Endothelial cell of umbilical vein (primary cell): ENCODE measurements around the gene COPZ2.

Experiments
- EZH2 ChIP-seq: IDR thresholded peaks from 2 replicates; pipeline ENCODE4 v1.6.1; 2012; ENCODE audit warnings: borderline replicate concordance, low read depth, mild to moderate bottlenecking, moderate library complexity, low read length, inconsistent platforms; ENCODE audit not compliant: severe bottlenecking
- GATA2 ChIP-seq: IDR thresholded peaks from 2 replicates; pipeline ENCODE4 v1.7.0; 2011; ENCODE audit warnings: low read depth, mild to moderate bottlenecking, moderate library complexity, mixed read lengths, low read length; ENCODE audit not compliant: insufficient read length, insufficient read depth
- JUN ChIP-seq: IDR thresholded peaks from 2 replicates; pipeline ENCODE4 v1.6.1; 2011; ENCODE audit warnings: borderline replicate concordance, low read depth; ENCODE audit not compliant: insufficient read length, insufficient read depth
- MYC ChIP-seq: IDR thresholded peaks from one replicate; pipeline ENCODE4 v1.6.1; 2011; ENCODE audit warnings: mild to moderate bottlenecking, low read depth, low read length
- POLR2A ChIP-seq: IDR thresholded peaks from 2 replicates; pipeline ENCODE4 v1.6.1; 2012; ENCODE audit warnings: low read depth, mild to moderate bottlenecking, control low read depth, low read length
- POLR2AphosphoS5 ChIP-seq: IDR thresholded peaks from 2 replicates; pipeline ENCODE4 v1.6.1; 2012; ENCODE audit warnings: low read depth, mild to moderate bottlenecking, control low read depth, low read length, moderate library complexity; ENCODE audit not compliant: insufficient read depth
- TF ChIP-seq, protein P1 (sequence below), 2 donors: IDR thresholded peaks; 1 replicate in 1 of 2; 2 replicates in 1 of 2; pipeline ENCODE4 v1.5.1; 2011; ENCODE audit warnings: low read length in 2 of 2, mild to moderate bottlenecking in 2 of 2, moderate library complexity in 2 of 2, control low read depth in 1 of 2, inconsistent platforms in 1 of 2, low read depth in 1 of 2; ENCODE audit not compliant: insufficient read depth in 1 of 2; ENCODE audit errors: extremely low read depth in 1 of 2
- TF ChIP-seq, protein P2 (sequence below): IDR thresholded peaks from 2 replicates; pipeline ENCODE4 v1.6.1; 2011; ENCODE audit not compliant: insufficient read depth, insufficient read length

DNA sequence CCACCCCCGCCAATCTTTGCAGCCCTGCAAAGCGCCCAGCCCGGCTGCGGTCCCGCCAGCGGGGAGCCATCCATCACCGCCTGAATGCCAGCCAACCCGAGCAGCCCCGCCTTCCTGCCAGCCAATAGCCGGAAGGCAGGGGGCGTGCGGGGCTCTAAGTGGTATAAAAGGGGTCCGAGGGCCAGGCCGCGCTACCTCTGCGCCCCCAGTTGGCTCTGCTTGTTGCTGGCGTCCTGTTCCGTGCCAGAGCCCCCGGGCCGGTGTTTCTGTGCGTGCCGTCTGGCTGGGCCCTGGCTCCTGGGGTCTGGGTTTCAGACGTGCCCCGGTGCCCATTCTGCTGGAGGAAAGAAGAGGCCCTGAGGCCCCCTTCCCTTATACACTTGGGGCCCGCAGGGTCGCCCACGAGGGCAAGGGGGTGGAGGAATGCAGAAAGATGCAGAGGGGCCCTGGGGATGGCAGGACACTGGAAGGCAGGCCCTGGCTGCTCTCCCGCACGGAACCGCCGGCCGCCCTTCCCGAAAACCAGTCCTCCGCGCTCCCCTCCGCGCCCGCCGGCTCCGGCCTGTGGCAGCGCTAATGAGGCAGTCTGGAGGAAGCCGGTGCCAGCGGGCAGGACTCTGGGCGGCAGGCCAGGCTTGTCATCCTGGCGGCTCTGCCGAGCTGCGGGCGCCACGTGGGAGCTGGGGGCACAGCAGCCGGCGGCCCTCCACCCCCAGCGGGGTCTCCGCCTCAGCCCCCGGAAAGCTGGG lies 14.0 kb downstream of the COPZ2 start:
- TF ChIP-seq, protein P1, sequence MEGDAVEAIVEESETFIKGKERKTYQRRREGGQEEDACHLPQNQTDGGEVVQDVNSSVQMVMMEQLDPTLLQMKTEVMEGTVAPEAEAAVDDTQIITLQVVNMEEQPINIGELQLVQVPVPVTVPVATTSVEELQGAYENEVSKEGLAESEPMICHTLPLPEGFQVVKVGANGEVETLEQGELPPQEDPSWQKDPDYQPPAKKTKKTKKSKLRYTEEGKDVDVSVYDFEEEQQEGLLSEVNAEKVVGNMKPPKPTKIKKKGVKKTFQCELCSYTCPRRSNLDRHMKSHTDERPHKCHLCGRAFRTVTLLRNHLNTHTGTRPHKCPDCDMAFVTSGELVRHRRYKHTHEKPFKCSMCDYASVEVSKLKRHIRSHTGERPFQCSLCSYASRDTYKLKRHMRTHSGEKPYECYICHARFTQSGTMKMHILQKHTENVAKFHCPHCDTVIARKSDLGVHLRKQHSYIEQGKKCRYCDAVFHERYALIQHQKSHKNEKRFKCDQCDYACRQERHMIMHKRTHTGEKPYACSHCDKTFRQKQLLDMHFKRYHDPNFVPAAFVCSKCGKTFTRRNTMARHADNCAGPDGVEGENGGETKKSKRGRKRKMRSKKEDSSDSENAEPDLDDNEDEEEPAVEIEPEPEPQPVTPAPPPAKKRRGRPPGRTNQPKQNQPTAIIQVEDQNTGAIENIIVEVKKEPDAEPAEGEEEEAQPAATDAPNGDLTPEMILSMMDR (IDR thresholded peaks at IDR 0.05; ENCODE audit: extremely low read depth in 1 of 2, insufficient read depth in 1 of 2, low read depth in 1 of 2, low read length in 2 of 2) = peak; percentile 17 to 46
- no peak for TF ChIP-seq MYC
- TF ChIP-seq EZH2 = no peak
- no peak for TF ChIP-seq POLR2A
- no peak for TF ChIP-seq POLR2AphosphoS5
- no peak for TF ChIP-seq JUN
- TF ChIP-seq, protein P2, sequence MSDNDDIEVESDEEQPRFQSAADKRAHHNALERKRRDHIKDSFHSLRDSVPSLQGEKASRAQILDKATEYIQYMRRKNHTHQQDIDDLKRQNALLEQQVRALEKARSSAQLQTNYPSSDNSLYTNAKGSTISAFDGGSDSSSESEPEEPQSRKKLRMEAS = peak; percentile 6
- TF ChIP-seq GATA2 = no peak
